Neural cell (in vitro differentiated cells): ENCODE results near the gene VPS33B. TPM values are rescaled to one million over a fixed set of nuclear protein-coding genes. Genes with fewer than 3 reads are reported as not detected.

Source experiments
- H2AFZ ChIP-seq: fragments of 200-600, 300-800 bp; sonication (generic), shearing (Covaris generic); 2 replicates; pipeline ENCODE4 v1.6.0; 2014; ENCODE audit warnings: low read depth, mild to moderate bottlenecking, antibody characterized with exemption, low read length, moderate library complexity
- H3F3A ChIP-seq: fragments of 200-600 bp; shearing (Covaris generic); 2 replicates; pipeline ENCODE4 v1.6.1; 2016; ENCODE audit warnings: mild to moderate bottlenecking, moderate library complexity, mixed read lengths, antibody characterized with exemption, low read length; ENCODE audit not compliant: insufficient read depth, poor library complexity, severe bottlenecking
- H3K27ac ChIP-seq: fragments of 200-600, 300-800 bp; sonication (generic), shearing (Covaris generic); 2 replicates; pipeline ENCODE4 v1.5.1; 2014; ENCODE audit warnings: mild to moderate bottlenecking, low read length, moderate library complexity
- H3K27me3 ChIP-seq: fragments of 300-800, 200-600 bp; sonication (generic), shearing (Covaris generic); 2 replicates; pipeline ENCODE4 v1.6.0; 2014; ENCODE audit warnings: mild to moderate bottlenecking, low read depth, low read length, moderate library complexity; ENCODE audit not compliant: insufficient read depth
- H3K36me3 ChIP-seq: fragments of 300-800, 200-600 bp; sonication (generic), shearing (Covaris generic); 2 replicates; pipeline ENCODE4 v1.5.1; 2014; ENCODE audit warnings: mild to moderate bottlenecking, antibody characterized with exemption, low read length, moderate library complexity; ENCODE audit not compliant: insufficient read depth
- H3K4me2 ChIP-seq: fragments of 300-800, 200-600 bp; sonication (generic), shearing (Covaris generic); 2 replicates; pipeline ENCODE4 v1.6.0; 2014; ENCODE audit warnings: mild to moderate bottlenecking, low read length
- H3K4me3 ChIP-seq: fragments of 300-800, 200-600 bp; sonication (generic), shearing (Covaris generic); 2 replicates; pipeline ENCODE4 v1.5.1; 2014; ENCODE audit warnings: mild to moderate bottlenecking, low read length, moderate library complexity
- H3K79me2 ChIP-seq: fragments of 200-600 bp; shearing (Covaris generic); replicated peaks from 2 replicates; pipeline ENCODE4 v1.6.0; 2014; ENCODE audit warnings: mild to moderate bottlenecking, low read length, moderate library complexity; ENCODE audit not compliant: insufficient read depth
- H3K9ac ChIP-seq: fragments of 300-800, 200-600 bp; sonication (generic), shearing (Covaris generic); 2 replicates; pipeline ENCODE4 v1.6.1; 2016; ENCODE audit warnings: mild to moderate bottlenecking, low read length, mixed read lengths
- H3K9me2 ChIP-seq: fragments of 200-600 bp; shearing (Covaris generic); 2 replicates; pipeline ENCODE4 v1.6.1; 2016; ENCODE audit warnings: mild to moderate bottlenecking, low read length, mixed read lengths; ENCODE audit not compliant: insufficient read depth
- H3K9me3 ChIP-seq: fragments of 200-600, 300-800 bp; sonication (generic), shearing (Covaris generic); 2 replicates; pipeline ENCODE4 v1.6.1; 2016; ENCODE audit warnings: mild to moderate bottlenecking, mixed run types, low read length, moderate library complexity, mixed read lengths
- H4K20me1 ChIP-seq: fragments of 200-600 bp; shearing (Covaris generic); 2 replicates; pipeline ENCODE4 v1.6.1; 2016; ENCODE audit warnings: mild to moderate bottlenecking, mixed run types; ENCODE audit not compliant: insufficient read depth
- CTCF ChIP-seq: fragments of 450-650 bp; IDR thresholded peaks from 2 replicates; pipeline ENCODE4 v1.5.1; 2014; ENCODE audit warnings: antibody characterized with exemption, mild to moderate bottlenecking, moderate library complexity; ENCODE audit not compliant: poor library complexity, severe bottlenecking
- EP300 ChIP-seq: fragments of 450-650 bp; conservative IDR thresholded peaks from 2 replicates; pipeline ENCODE4 v1.6.1; 2014; ENCODE audit warnings: antibody characterized with exemption, mild to moderate bottlenecking, moderate library complexity; ENCODE audit not compliant: poor library complexity, severe bottlenecking
- EZH2 ChIP-seq: fragments of 200-600, 300-800 bp; shearing (Covaris generic), sonication (generic); IDR thresholded peaks from 2 replicates; pipeline ENCODE4 v1.6.1; 2014; ENCODE audit warnings: antibody characterized with exemption, low read length, borderline replicate concordance, mild to moderate bottlenecking; ENCODE audit not compliant: insufficient read depth, poor library complexity, severe bottlenecking
- MXI1 ChIP-seq: fragments of 450-650 bp; conservative IDR thresholded peaks from 2 replicates; pipeline ENCODE4 v1.6.1; 2014; ENCODE audit warnings: antibody characterized with exemption, mild to moderate bottlenecking; ENCODE audit not compliant: poor library complexity, severe bottlenecking
- POLR2AphosphoS5 ChIP-seq: IDR thresholded peaks from 2 replicates; pipeline ENCODE4 v1.6.1; 2012
- RAD21 ChIP-seq: fragments of 450-650 bp; conservative IDR thresholded peaks from 2 replicates; pipeline ENCODE4 v1.6.1; 2014; ENCODE audit warnings: antibody characterized with exemption, mild to moderate bottlenecking, moderate library complexity
- REST ChIP-seq: IDR thresholded peaks from 2 replicates; pipeline ENCODE4 v1.6.1; 2012; ENCODE audit warnings: borderline replicate concordance
- SMC3 ChIP-seq: fragments of 450-650 bp; conservative IDR thresholded peaks from 2 replicates; pipeline ENCODE4 v1.6.1; 2014; ENCODE audit warnings: antibody characterized with exemption, mild to moderate bottlenecking, moderate library complexity; ENCODE audit not compliant: poor library complexity
- TAF1 ChIP-seq: IDR thresholded peaks from 2 replicates; pipeline ENCODE4 v1.6.1; 2012; ENCODE audit warnings: low read depth
- polyA plus RNA-seq: library from polyadenylated mRNA; depleted of rRNA; stranded (reverse); fragments of >200 nt; gene quantifications from 2 replicates; pipeline ENCODE4 v1.2.3, GENCODE V29; 2014

VPS33B gene
- polyA plus RNA-seq, 1 donor from 2014 or later, result 54.9 TPM

- Histone ChIP-seq H3K9me2 (no peaks in the 10 kb centered on the region), H4K20me1 (no peaks in the 10 kb centered on the region), H3K4me2 (no peak overlapping the region), H3F3A (no peaks in the 10 kb centered on the region), H2AFZ (no peak overlapping the region), H3K27me3 (peaks cover 15% of the 10 kb centered on the region), H3K9me3 (no peaks in the 10 kb centered on the region), H3K79me2 (no peaks in the 10 kb centered on the region), H3K36me3 (no peaks in the 10 kb centered on the region), H3K27ac (no peak overlapping the region), H3K9ac (no peak overlapping the region), H3K4me3 (peak overlapping the region; percentile 87)
- TF ChIP-seq REST (no peak), MXI1 (no peak), EP300 (no peak), CTCF (no peak), EZH2 (no peak), POLR2AphosphoS5 (no peak), TAF1 (no peak), SMC3 (no peak), RAD21 (no peak)
These were observed 68.3 kb downstream of the VPS33B start for GRCh38 chr15:90953947-90954711.

GRCh38 chr15:90952901-90953677, 69.3 kb downstream of the VPS33B start:
- H3K4me2 ChIP-seq, result no peak overlapping the region
- no peaks in the 10 kb centered on the region for H3F3A ChIP-seq
- no peak overlapping the region for H2AFZ ChIP-seq
- H3K9ac ChIP-seq, result no peak overlapping the region
- H3K36me3 ChIP-seq, result no peaks in the 10 kb centered on the region
- no peak for TF ChIP-seq SMC3
- TF ChIP-seq EP300, result no peak
- TF ChIP-seq POLR2AphosphoS5, result no peak
- no peak for TF ChIP-seq TAF1
- no peak overlapping the region for H3K27ac ChIP-seq
- no peaks in the 10 kb centered on the region for H3K9me2 ChIP-seq
- H3K27me3 ChIP-seq, result peaks cover 15% of the 10 kb centered on the region
- no peak overlapping the region for H3K4me3 ChIP-seq
- H4K20me1 ChIP-seq, result no peaks in the 10 kb centered on the region
- H3K9me3 ChIP-seq, result no peaks in the 10 kb centered on the region
- no peaks in the 10 kb centered on the region for H3K79me2 ChIP-seq
